Right forelimb (tissue), 1 donor: ENCODE measurements around the gene CBFB.
"Not testable (repeated sequence)": the region's sequence is repeated elsewhere in the genome, so short reads cannot be mapped to it uniquely, and the experiment has no call there.

Experiments
- DNase-seq: peaks from one replicate; pipeline ENCODE4 v3.0.0-alpha.2; 2018

CBFB gene

GRCh38 chr16:67100569-67101310 is 71.8 kb downstream of the CBFB start:
- no peak for DNase-seq

- no peak for DNase-seq
Observed at GRCh38 chr16:67101311-67102082, 72.5 kb downstream of the CBFB start.

GRCh38 chr16:67104061-67104460 is 75.1 kb downstream of the CBFB start:
- DNase-seq, result no peak

GRCh38 chr16:67104845-67105244 is 75.9 kb downstream of the CBFB start:
- no peak for DNase-seq

GRCh38 chr16:67105246-67105645 is 76.3 kb downstream of the CBFB start:
- DNase-seq, result no peak

- no peak for DNase-seq
Observed at GRCh38 chr16:67105881-67106280, 76.9 kb downstream of the CBFB start.

- no peak for DNase-seq
Observed at GRCh38 chr16:67108489-67108888, 79.5 kb downstream of the CBFB start.

GRCh38 chr16:67108931-67109406 is 80.0 kb downstream of the CBFB start:
- peak; percentile 48 for DNase-seq

GRCh38 chr16:67109407-67110135 is 80.6 kb downstream of the CBFB start, which contains the start of gene PHAF1:
Gene PHAF1, plus strand, starts transcription at chr16:67109941. Its CDS starts 235 bp downstream, at chr16:67110176.
- peak; percentile 98 for DNase-seq

- no peak for DNase-seq
Observed at GRCh38 chr16:67111951-67112444, 83.0 kb downstream of the CBFB start.

- no peak for DNase-seq
Observed at GRCh38 chr16:67112591-67113399, 83.8 kb downstream of the CBFB start.

- no peak for DNase-seq
Observed at GRCh38 chr16:67114793-67115192, 85.8 kb downstream of the CBFB start.

GRCh38 chr16:67115639-67116038 is 86.7 kb downstream of the CBFB start:
- DNase-seq, result no peak

- no peak for DNase-seq
Observed at GRCh38 chr16:67116388-67117311, 87.7 kb downstream of the CBFB start.

- no peak for DNase-seq
Observed at GRCh38 chr16:67117716-67118115, 88.8 kb downstream of the CBFB start.

- DNase-seq, result no peak
Observed at GRCh38 chr16:67120025-67120424, 91.1 kb downstream of the CBFB start.

- DNase-seq, result not testable (repeated sequence)
Observed at GRCh38 chr16:67122799-67123198, 93.8 kb downstream of the CBFB start.

GRCh38 chr16:67128417-67128816 is 99.5 kb downstream of the CBFB start:
- DNase-seq, result no peak

- DNase-seq, result no peak
Observed at GRCh38 chr16:67128887-67129286, 99.9 kb downstream of the CBFB start.

- no peak for DNase-seq
Observed at GRCh38 chr16:67129422-67129821, 100.5 kb downstream of the CBFB start.

GRCh38 chr16:67137605-67138004 is 108.7 kb downstream of the CBFB start:
- DNase-seq, result no peak
